G401 (cell line): ENCODE data around the gene ZAR1. TPM values are rescaled to one million over a fixed set of nuclear protein-coding genes. Genes with fewer than 3 reads are reported as not detected.
A peak's percentile ranks its signal among the peaks of the same experiment; 100 is the strongest.

ENCODE experiments used
- DNase-seq: peaks from one replicate; pipeline ENCODE4 v3.0.0-alpha.2; 2015; ENCODE audit warnings: low spot score
- in situ Hi-C: cut with HindIII; loops from 2 replicates; pipeline ENCODE4 v1.10.0; 2016; ENCODE audit warnings: low sequenced_read_pairs, mixed read lengths
- total RNA-seq: library from RNA; depleted of rRNA; stranded (reverse); fragments of >200 nt; shearing (Covaris generic); gene quantifications from 2 replicates; pipeline ENCODE4 v1.2.3, GENCODE V29; 2014

ZAR1 gene
- total RNA-seq, 1 experiment from 2014 or later, result not detected

- in situ Hi-C loops, result no loop called here
- no peak for DNase-seq
These were observed 6.1 kb upstream of the ZAR1 start for GRCh38 chr4:48483777-48484493.

GRCh38 chr4:48484494-48485168, 5.4 kb upstream of the ZAR1 start:
- no peak for DNase-seq
- in situ Hi-C loops, result no loop called here

- in situ Hi-C loops, result no loop called here
- DNase-seq, result no peak
These were observed 405 bp upstream of the ZAR1 start for GRCh38 chr4:48489683-48490011.

- no peak for DNase-seq
- in situ Hi-C loops, result no loop called here
These were observed 845 bp downstream of the ZAR1 start for GRCh38 chr4:48490680-48491513.

- in situ Hi-C loops, result no loop called here
- no peak for DNase-seq
These were observed 1.6 kb downstream of the ZAR1 start for GRCh38 chr4:48491514-48492176.

- in situ Hi-C loops, result no loop called here
These were observed 3.5 kb downstream of the ZAR1 start for GRCh38 chr4:48493452-48494100.

GRCh38 chr4:48495941-48496340, 5.9 kb downstream of the ZAR1 start:
- in situ Hi-C loops, result no loop called here
- DNase-seq, result no peak

More at GRCh38 chr4:48493452-48494100, 3.5 kb downstream of the ZAR1 start:
- DNase-seq, result no peak

- DNase-seq, result no peak
- in situ Hi-C loops, result no loop called here
These were observed 8.8 kb downstream of the ZAR1 start for GRCh38 chr4:48498895-48499294.

GRCh38 chr4:48499551-48500066, 9.6 kb downstream of the ZAR1 start:
- in situ Hi-C loops, result no loop called here
- DNase-seq, result no peak

GRCh38 chr4:48503233-48504025, 13.4 kb downstream of the ZAR1 start:
- in situ Hi-C loops, result no loop called here
- DNase-seq, result no peak

- DNase-seq, result no peak
- in situ Hi-C loops, result no loop called here
These were observed 13.9 kb downstream of the ZAR1 start for GRCh38 chr4:48504026-48504330.

GRCh38 chr4:48504352-48504751, 14.3 kb downstream of the ZAR1 start:
- no peak for DNase-seq
- in situ Hi-C loops, result no loop called here

GRCh38 chr4:48506716-48507115, 16.7 kb downstream of the ZAR1 start:
- in situ Hi-C loops, result no loop called here
- no peak for DNase-seq

- in situ Hi-C loops, result no loop called here
These were observed 19.5 kb downstream of the ZAR1 start for GRCh38 chr4:48509543-48509942.

GRCh38 chr4:48518143-48518542, 28.1 kb downstream of the ZAR1 start:
- no peak for DNase-seq
- in situ Hi-C loops, result no loop called here

More at GRCh38 chr4:48509543-48509942, 19.5 kb downstream of the ZAR1 start:
- no peak for DNase-seq

- no peak for DNase-seq
- in situ Hi-C loops, result no loop called here
These were observed 36.4 kb downstream of the ZAR1 start for GRCh38 chr4:48526406-48526805.

GRCh38 chr4:48538358-48538757, 48.3 kb downstream of the ZAR1 start:
- peak; percentile 6 for DNase-seq
- in situ Hi-C loops, result no loop called here

- in situ Hi-C loops, result no loop called here
- no peak for DNase-seq
These were observed 49.5 kb downstream of the ZAR1 start for GRCh38 chr4:48539597-48539996.
